C4-2B (cell line): ENCODE results near the gene CD226.

Source experiments
- CTCF ChIP-seq: fragments of 450-650 bp; conservative IDR thresholded peaks from 2 replicates; pipeline ENCODE4 v1.5.1; 2017; ENCODE audit warnings: mild to moderate bottlenecking
- ZFX ChIP-seq: fragments of 450-650 bp; IDR thresholded peaks from 2 replicates; pipeline ENCODE4 v1.6.1; 2017

GRCh38 chr18:69995774-69996173 is 48.1 kb upstream of the CD226 start:
- TF ChIP-seq CTCF (no peak), ZFX (no peak)
